HG03354 (cell line): Measurements from ENCODE around the gene CAMK1D.

Source experiments
- ATAC-seq: cut with Tn5 transposase; IDR thresholded peaks from one replicate; pipeline ENCODE4 v1.9.1; 2021; ENCODE audit warnings: mild to moderate bottlenecking; ENCODE audit not compliant: unreplicated experiment, poor library complexity, severe bottlenecking

Gene CAMK1D

DNA sequence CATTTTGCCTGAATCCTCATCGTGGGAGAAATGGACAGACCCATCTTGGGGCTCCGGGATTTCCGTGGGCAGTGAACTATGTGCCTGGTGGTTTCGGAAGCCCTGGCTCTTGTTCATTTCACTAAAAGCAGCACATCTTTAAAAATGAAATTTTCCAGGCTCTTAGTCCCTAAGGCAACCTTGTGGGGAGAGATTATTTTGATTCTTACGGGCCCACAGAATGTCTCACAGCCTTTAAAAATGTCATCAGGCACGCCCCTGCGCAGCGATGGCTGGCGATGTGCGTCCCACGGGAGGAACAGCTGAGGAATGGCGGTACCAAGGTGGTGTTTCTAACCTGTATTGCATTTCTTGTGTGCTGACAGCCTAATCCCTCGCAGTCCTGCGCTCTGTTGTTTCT lies 462.5 kb downstream of the CAMK1D start:
- no peak for ATAC-seq

DNA sequence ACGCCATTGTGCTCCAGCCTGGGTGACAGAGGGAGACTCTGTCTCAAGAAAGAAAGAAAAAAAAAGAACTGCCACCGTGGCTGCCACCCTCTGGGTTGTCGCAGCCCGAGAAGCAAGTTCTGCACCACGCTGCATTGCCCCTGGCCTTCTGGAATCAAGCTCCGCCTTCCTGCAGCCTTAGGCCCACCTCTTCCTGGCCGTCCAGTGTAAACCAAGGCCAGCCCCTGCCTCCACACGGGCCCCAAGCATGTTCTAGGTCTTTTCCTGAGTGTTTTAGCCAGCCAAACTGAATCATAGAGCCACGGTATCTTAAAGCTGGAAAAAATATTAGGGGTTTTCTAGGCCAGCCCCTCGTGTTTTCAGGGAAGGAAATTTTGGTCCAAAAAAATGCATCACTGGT lies 463.2 kb downstream of the CAMK1D start:
- ATAC-seq: no peak

DNA sequence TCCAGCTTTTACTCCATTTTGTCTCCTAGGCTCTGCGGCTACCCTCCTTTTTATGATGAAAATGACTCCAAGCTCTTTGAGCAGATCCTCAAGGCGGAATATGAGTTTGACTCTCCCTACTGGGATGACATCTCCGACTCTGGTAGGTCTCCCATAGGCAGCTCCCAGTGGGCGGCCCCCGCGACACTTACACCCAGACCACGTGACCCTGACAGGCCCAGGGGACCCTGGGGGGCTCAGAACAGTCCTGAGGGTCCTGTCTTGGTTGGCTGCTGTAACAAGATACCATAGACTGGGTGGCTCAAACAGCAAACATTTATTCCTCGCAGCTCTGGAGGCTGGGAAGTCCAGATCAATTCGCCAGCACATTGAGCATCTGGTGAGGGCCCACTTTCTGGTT lies 464.8 kb downstream of the CAMK1D start:
- no peak for ATAC-seq

DNA sequence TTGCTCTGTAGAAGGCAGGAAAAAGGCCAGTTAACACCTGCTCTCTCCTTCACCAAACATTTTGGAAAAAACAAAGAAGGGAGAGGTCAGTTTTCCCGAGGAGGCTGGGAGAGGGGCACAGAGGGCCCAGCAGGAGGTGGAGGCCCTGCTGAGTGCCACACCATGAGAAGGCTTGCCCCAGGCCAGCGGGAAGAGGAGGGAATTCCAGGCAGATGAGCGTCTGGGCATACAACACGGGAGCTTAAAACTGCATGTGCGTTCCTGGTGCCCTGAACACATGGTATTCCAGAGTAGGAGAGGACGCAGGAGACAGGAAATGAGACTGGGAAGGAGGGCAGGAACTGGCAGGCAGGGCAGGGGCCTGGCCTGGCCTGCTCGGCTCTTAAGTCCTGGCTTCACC lies 469.7 kb downstream of the CAMK1D start:
- no peak for ATAC-seq

DNA sequence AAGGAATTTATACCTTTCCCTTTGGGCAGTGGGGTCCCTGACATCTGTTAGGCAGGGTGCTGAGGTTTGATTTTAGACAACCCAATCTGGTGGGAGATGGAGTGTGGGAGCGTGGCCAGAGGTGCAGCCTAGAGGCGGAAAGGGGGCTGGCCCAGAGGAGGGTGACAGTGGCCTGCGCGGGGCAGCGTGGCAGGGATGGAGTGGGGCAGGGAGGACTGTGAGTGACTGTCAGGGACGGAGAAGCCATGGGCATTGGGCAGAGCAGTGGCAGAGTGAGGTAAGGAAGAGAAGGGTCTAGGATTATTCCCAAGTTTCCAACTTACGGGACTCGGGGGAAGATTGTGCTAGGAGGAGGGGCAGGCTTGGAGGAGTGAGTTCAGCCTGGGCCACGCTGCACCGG lies 470.3 kb downstream of the CAMK1D start:
- no peak for ATAC-seq

DNA sequence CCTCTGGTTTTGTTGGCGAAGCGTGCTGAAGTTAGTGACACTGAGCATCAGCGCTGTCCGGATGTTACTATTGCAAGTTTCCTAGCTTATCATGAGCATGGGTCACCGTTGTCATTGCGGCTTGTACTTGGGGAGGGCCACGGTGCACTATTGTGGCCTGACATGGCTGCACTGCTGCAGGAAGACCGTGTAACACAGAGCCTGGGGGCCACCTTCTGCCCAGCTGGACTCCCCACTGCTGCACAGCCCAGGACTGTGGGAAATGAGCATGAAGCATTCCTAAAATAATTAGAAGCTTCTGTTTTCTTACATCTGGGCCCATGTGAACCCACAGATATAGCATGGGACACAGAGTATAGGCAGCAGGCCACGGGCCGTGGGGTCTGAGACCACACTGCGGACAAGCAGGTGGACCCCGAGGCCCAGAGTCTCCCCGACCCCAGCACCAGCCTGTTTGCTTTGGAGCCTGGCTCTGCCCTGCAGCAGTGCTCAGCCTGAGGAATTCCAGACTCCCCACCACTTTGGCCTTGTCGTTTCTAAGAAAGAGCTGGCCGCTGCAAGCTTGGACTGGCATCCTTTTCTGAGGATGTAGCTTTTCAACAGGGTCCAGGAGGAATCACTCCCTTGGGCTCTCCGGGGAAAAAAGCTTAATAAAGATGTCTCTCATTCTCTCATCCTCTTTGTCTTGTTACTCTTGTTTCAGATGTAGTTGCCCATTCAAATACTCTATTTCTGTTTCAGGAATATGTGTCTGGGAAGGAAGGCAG lies 473.0 kb downstream of the CAMK1D start:
- no peak for ATAC-seq

DNA sequence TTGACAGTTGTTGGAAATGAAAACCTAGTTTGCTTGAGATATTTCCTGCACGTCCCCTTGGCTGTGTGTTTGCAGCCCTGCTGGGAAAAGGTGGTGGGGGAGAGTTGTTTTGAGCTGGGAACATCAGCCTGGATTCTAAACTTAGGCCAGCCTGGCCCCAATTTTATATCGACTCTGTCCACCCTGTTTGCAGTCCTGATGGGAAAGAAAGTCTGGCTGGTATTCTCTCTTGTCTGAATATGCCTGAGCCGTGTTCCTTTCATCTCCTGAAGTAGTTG lies 473.5 kb downstream of the CAMK1D start:
- ATAC-seq: no peak

DNA sequence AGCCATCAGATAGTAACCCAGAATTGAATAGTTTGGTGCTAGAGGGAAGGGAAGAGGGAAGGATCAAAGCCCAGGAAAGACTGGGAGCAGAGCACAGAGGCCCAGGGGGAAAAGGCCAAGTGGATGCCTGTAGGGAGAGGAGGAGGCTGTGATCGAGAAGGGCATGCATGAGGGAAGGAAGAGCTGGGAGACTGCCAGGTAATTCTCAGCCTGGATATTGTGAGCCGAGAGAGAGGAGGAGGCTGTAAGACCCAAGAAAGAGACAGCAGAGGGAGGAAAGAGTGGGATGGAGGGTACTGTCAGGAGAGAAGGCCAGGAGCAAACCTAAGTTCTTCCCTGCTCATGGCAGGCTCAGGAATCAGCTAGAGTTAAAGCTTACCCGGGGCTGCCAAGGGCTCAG lies 474.0 kb downstream of the CAMK1D start:
- no peak for ATAC-seq

DNA sequence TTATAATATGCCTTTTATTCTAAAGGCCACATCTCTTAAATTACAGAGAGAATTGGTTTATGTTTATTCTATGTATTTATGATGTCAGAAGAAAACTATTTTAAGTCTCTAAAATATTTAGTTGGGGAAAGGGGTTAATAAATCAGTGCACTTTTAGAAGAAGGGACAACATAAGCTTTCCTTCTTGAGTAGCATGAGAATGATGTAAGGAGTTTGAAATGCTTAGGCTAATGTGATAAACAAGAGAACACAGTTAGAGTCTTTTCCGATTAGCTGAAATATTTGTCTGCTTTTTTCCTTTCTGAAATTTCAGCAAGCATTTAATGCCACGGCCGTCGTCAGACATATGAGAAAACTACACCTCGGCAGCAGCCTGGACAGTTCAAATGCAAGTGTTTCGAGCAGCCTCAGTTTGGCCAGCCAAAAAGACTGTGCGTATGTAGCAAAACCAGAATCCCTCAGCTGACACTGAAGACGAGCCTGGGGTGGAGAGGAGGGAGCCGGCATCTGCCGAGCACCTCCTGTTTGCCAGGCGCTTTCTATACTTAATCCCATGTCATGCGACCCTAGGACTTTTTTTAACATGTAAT lies 476.0 kb downstream of the CAMK1D start:
- no peak for ATAC-seq

DNA sequence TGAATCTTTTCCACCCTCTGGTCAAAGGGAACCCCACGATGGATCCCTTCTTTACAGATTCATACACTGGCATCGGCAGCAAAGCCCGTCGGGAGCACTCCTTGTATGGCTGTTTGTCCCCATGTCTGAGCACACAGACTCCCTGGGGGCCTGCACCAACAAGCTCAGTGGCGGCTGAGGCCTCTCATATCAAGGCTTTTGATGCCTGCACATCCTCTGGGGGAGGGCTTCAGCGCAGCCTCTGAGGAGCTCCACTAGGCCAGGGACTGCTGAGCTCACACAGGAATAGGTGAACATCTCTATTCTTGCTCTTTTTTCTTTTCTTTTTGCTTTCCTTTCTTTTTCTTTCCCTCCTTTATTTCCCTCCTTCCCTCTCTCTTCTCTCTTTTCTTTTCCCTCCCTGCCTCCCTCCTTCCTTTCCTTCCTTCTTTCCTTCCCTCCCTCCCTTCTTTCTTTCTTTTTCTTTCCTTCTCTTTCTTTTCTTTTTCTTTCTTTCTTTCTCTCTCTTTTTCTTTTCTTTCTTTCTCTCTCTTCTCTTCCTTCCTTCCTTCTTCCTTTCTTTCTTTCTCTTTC lies 477.5 kb downstream of the CAMK1D start:
- no peak for ATAC-seq

DNA sequence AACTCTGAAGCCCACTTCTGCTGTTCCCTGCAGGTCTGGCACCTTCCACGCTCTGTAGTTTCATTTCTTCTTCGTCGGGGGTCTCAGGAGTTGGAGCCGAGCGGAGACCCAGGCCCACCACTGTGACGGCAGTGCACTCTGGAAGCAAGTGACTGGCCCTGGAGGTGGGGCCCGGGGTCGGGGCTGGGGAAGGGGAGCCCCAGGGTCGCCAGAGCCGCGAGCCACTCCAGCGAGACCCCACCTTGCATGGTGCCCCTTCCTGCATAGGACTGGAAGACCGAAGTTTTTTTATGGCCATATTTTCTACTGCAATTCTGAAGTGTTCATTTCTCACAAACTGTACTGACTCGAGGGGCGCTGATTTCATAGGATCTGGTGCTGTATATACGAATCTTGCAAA lies 479.4 kb downstream of the CAMK1D start:
- no peak for ATAC-seq

DNA sequence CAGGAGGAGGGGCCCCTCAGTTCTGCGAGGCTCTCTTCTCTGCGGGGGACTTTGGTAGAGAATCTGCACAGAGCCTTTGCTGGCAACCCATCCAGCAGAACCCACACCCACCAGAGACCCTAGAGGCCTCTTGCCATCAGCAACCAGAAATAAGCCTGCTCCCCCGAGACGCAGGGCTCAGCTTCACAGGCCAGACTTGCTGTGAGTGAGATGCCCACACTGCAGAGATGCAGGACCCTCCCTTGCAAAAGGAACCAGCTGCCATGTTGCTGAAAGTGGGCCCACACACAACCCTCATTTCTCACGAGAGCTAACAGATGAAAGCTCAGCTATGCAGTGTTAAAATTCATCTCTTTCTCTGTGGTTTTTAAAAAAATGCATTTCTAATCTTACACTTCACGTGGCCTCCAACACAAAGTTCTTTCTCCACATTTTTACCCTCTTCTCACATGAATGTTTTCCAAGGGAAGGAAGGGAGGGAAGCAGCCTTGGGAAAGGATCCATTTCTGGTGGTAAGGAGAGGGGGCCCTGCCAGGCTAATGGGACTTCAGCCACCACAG lies 480.6 kb downstream of the CAMK1D start:
- no peak for ATAC-seq

DNA sequence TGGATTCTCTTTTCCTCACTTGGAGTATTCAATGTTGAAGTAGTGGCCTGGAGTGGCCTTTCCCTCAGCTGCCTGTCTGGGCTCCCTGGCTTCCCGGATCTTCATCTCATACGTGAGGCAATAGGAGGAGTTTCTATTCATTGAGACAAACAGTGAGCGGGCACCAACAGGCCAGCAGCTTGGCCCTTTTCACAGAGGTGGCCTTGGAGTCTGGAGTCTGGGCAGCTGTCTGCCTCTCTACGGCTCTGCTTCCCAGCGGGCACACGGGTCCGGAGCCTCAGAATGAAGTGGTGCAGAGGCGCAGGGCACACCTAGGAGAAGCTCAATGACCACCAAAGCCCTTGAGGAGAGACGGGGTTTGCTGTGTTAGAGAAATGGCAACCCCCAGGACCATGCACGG lies 482.7 kb downstream of the CAMK1D start:
- no peak for ATAC-seq

DNA sequence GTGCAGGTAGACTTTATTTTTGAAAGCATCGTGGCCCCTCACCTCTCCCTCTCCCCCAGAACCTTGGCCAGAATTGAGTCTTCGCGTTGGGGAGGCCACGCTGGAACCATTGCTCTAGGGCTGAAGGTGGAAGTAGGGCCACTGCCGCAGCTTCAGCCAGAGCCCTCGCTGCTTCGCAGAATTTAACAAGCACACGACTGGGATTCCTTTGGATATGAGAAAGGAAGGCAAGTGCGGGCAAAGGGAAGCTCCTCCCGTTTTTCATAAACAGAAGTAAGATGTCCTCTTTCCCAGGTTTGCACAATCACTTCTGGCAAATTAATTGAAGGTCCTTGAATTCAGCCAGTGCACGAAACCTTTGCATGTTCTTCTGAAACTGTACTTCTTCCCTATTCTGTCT lies 484.1 kb downstream of the CAMK1D start:
- no peak for ATAC-seq

DNA sequence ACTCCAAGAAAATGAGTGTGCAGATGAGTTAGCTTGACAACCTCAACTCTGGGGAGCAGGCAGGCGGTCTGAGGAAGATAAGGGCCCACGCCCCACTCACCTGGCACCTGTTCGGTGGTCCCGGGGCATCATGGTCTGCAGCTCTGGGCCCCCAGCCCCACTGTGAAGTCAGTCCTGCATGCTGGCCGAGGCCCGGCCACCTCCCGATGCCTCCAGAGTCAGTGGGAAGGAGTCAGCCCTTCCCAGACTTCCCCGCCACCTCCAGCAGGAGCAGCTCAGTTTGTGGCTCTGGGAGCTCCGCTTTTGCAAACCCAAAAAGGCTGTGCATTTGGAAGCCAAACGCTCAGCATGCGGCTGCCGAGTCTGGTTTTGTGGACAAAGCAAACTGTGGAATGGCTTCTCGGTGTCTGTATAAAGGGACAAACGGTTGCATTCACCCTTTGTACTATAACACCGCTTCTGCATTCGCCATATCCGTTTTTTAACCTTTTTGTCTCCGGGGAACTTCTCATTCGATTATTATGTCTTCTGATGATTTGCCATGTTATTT lies 484.8 kb downstream of the CAMK1D start:
- no peak for ATAC-seq

DNA sequence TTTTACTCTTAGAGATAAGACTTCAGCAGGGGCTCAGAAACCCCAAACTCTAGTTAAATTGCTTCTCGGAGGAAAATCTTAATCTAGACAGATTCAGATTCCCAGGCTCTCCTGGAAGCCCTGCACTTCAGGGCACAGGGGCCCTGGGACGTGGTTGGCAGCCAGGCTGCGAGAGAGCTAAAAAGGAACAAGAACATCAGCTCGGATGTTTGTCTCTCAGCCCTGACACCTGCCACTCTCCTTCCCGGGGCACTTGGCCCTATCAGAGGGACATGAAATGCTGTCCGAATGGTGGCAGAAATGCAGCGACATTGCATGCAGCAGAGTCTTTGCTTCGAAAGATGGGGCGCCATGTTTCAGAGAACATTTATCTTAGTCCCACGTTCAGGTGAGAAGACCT lies 485.4 kb downstream of the CAMK1D start:
- ATAC-seq: no peak

DNA sequence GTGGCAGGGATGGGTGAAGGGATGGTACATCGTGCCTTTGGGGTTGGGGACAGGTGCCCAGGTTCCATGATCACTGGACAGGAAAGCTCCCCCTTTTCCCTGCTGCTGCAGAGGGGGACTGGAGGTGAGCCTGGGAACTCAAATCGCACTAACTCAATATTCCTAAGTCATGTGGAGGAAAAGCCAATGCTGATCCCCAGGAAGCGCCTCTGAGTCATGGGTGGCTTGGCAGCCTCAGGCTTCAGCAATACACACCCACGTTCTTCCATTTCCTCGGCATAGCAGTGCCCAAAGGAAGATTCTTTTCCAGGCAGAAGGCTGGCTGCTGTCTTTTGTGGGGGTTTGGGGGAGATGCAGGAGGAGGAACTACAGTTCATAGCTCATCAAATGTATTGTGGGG lies 486.4 kb downstream of the CAMK1D start:
- no peak for ATAC-seq

DNA sequence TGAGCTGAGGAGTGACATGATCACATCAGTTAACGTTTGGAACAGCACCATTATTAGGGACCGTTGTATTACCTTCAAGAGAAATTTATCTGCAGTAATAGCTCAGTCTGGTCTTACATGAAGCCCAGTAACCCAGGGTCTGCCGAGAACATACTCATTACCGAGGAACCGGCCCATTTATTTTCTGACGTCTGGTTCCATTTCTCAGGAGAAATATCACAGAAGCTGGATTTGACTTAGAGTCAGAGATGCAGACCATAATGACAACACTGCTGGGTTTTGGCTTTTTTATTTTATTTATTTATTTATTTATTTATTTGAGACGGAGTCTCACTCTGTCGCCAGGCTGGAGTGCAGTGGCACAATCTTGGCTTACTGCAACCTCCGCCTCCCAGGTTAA lies 489.0 kb downstream of the CAMK1D start:
- no peak for ATAC-seq

DNA sequence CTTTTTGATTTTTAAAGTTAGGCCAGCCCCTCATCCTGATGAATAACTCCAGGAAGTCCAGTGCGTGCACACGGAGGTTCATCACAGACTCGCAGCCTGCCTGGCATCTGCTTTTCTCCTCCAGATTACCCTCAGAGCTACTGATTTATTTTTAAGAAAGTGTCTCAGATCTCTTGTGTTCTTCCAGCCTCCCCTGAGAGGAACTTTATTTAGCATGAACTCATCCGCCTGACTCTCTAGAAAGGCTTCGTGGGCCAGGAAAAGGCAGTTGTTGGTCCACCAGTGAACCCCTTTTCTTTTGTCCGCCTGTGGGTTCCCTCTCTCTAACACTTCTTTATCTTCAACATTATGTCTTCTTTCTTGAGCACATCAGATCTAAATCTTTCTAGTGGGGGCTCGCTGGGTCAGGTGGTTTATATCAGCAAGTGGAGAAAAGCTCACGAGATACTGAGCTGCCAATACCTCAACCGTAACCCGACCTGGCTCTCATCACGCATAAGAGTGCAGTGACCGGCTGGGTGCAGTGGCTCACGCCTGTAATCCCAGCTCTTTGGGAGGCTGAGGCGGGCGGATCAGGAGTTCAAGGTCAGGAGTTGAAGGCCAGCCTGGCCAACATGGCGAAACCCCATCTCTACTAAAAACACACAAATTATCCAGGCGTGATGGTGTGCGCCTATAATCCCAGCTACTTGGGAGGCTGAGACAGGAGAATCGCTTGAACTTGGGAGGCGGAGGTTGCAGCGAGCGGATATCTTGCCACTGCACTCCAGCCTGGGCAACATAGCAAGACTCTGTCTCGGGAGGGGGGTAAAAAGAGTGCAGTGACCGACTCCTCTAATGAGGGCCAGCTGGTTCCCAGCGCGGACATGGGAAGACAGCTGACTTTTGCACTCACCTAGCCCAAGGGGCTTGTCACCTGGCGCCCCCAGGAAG lies 489.9 kb downstream of the CAMK1D start:
- no peak for ATAC-seq

DNA sequence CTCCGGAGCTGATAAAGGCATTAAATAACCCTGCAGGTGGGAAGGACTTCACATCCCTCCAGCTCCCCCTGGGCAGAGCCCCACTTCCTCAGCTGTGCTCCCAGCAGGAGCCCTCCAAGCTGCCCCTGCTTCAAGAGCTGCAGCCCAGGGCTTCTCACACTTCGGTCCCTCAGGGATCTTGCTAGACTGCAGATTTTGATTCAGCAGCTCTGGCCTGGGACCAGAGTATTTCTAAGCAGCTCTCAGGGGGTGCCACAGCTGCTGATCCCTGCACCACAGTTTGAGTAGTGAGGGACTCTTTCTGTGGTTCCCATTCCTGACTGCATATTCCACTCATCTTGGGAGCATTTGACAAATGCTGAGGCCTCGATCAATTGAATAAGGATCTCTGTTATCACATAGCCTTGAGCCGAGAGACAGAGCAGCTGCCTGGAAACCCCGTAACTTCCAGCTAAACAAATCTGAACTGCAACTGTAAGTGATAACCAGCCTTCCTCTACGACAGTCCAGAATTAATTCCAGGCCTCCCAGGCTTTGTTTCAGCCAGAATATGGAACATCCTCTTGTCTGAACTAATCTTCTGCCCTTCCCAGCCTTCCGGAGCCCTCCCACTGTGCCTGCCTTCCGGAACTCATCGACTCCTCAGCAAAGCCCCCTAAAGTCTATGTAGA lies 490.7 kb downstream of the CAMK1D start:
- ATAC-seq: no peak
